NCI-H2227 (cell line): ENCODE data around the gene ACE2.

ENCODE experiments used
- DNase-seq: peaks from one replicate; lab custom pipeline; 2025; ENCODE audit not compliant: unreplicated experiment; lab: John Stamatoyannopoulos, UW

ACE2 gene

DNA sequence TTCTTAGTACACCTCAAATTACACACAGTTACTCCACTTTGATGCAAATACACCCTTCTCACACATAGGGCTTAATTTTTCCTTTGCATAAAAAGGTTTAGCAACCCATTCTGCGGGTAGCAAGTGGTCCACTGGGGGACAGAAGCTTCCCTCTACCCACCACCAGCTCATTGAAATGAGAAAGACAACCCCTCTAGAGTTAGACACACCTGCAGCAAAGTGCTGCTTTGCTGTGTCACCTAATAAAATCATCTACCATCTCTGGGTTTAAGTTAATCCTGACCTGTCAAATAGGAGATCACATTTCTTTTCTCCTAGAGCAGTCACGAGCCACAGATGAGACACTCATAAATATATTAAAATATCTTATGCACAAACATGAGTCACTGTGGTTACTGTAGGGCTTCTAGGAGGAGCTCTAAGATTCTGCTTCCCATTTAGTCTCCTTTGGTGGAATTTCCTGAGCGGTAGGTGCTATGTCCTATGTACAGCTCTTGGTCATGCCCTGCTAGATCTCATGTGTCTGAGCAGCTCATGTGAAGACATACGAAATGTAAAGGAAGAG, 88.3 kb downstream of the ACE2 start:
- DNase-seq: no peak

DNA sequence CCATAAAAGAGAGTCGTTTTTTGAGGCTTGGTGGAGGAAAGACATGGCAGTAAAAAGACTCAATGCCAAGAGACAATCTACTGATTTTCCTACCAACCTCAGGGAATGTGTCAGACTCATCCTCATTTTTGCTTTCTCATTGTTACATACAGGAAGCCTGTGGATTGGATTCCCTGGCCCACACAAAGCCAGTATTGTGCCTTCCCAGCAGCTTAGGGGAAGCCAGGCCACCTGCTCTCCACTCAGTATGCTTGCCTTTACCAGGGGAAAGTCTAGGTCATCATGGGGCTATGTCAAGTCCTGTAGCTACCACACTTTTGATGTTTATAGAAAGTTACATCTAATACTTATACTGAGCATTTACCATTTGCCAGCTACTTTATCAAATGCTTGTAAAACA, 89.2 kb downstream of the ACE2 start:
- DNase-seq: no peak
